K562 (cell line): Measurements from ENCODE around the gene RPH3AL. TPM values are rescaled to one million over a fixed set of nuclear protein-coding genes. Genes with fewer than 3 reads are reported as not detected.

Source experiments
- ATAC-seq: fragments of 200-7000 bp; cut with Tn5 transposase; 3 replicates; pipeline ENCODE4 v1.9.1; 2020; ENCODE audit warnings: moderate library complexity
- BruUV-seq: library from RNA; stranded (reverse); fragments of 400-500 nt; replicated peaks from 2 replicates; lab custom pipeline; 2021; lab: Mats Ljungman, UMichigan
- CTCF ChIA-PET: fragments of 300-600 bp; formaldehyde crosslinking; extraction: SDS; loops from one replicate; lab custom pipeline; 2021; ENCODE audit warnings: low intra/inter-chr PET ratio; lab: Yijun Ruan, JAX
- POLR2A ChIA-PET: fragments of 300-600, 350-650 bp; sonication (Branson Sonifier 250); formaldehyde crosslinking; extraction: SDS; loops from one replicate; lab custom pipeline; 2021; ENCODE audit warnings: antibody characterized with exemption, inconsistent platforms; lab: Yijun Ruan, JAX
- DNase-seq, 4 experiments: peaks; one replicate each; pipeline versions ENCODE4 v3.0.0 to v3.0.0-alpha.2; 2011 to 2018; ENCODE audit warnings: low spot score in 3 of 4, mixed read lengths in 3 of 4; ENCODE audit errors: extremely low read depth in 1 of 4
- FAIRE-seq: peaks from 2 replicates; lab custom pipeline; 2011; peaks lifted over from hg19 to GRCh38; lab: Jason Lieb, UNC
- H2AFZ ChIP-seq: 2 replicates; pipeline ENCODE4 v1.6.0; 2011; ENCODE audit warnings: low read depth, low read length, control low read depth, inconsistent platforms
- H3K27ac ChIP-seq: fragments of 200-600 bp; 3 replicates; pipeline ENCODE4 v1.8.0; 2011; ENCODE audit warnings: low read depth, mild to moderate bottlenecking, control low read depth, inconsistent platforms, low read length, moderate library complexity, mixed read lengths; ENCODE audit errors: extremely low read depth
- H3K27me3 ChIP-seq, 2 experiments: fragments of 300-600 bp in 1 of 2; 2 replicates in 1 of 2; 3 replicates in 1 of 2; pipeline versions ENCODE4 v1.6.0 to v1.8.0; 2011; ENCODE audit warnings: inconsistent platforms in 2 of 2, low read length in 2 of 2, mild to moderate bottlenecking in 1 of 2, mixed read lengths in 1 of 2, moderate library complexity in 1 of 2; ENCODE audit not compliant: control insufficient read depth in 2 of 2, insufficient read depth in 2 of 2
- H3K36me3 ChIP-seq: fragments of 300-600 bp; 3 replicates; pipeline ENCODE4 v1.8.0; 2011; ENCODE audit warnings: mild to moderate bottlenecking, low read length, inconsistent platforms; ENCODE audit not compliant: control insufficient read depth, insufficient read depth
- H3K4me1 ChIP-seq, 2 experiments: fragments of 200-600 bp in 1 of 2; replicated peaks in 1 of 2; 2 replicates in 1 of 2; 3 replicates in 1 of 2; pipeline versions ENCODE4 v1.5.1 to v1.8.0; 2011; ENCODE audit warnings: inconsistent platforms in 2 of 2, low read length in 2 of 2, mild to moderate bottlenecking in 1 of 2, mixed read lengths in 1 of 2, moderate library complexity in 1 of 2; ENCODE audit not compliant: control insufficient read depth in 2 of 2, insufficient read depth in 2 of 2
- H3K4me2 ChIP-seq: 2 replicates; pipeline ENCODE4 v1.6.1; 2011; ENCODE audit warnings: low read length, control low read depth, inconsistent platforms, mixed read lengths; ENCODE audit not compliant: insufficient read depth
- H3K4me3 ChIP-seq: fragments of 200-600 bp; sonication (generic), shearing (Covaris generic); 2 replicates; pipeline ENCODE4 v1.5.1; 2016; ENCODE audit warnings: control low read depth, inconsistent platforms
- H3K79me2 ChIP-seq: fragments of 200-600 bp; 3 replicates; pipeline ENCODE4 v1.8.0; 2011; ENCODE audit warnings: low read length, inconsistent platforms; ENCODE audit not compliant: control insufficient read depth, insufficient read depth
- H3K9ac ChIP-seq, 2 experiments: 2 replicates each; pipeline versions ENCODE4 v1.6.0 to v1.6.1; 2011; ENCODE audit warnings: low read depth in 2 of 2, low read length in 2 of 2, control low read depth in 1 of 2, inconsistent platforms in 1 of 2, mild to moderate bottlenecking in 1 of 2, mixed read lengths in 1 of 2; ENCODE audit not compliant: insufficient read depth in 1 of 2
- H3K9me1 ChIP-seq: one replicate; pipeline ENCODE4 v1.6.0; 2011; ENCODE audit warnings: inconsistent platforms, mild to moderate bottlenecking, low read length, moderate library complexity; ENCODE audit not compliant: control insufficient read depth, insufficient read depth
- H3K9me3 ChIP-seq: replicated peaks from 2 replicates; pipeline ENCODE4 v1.5.1; 2011; ENCODE audit warnings: low read depth, low read length, inconsistent platforms; ENCODE audit not compliant: control insufficient read depth, insufficient read depth
- H4K20me1 ChIP-seq: replicated peaks from 2 replicates; pipeline ENCODE4 v1.6.1; 2011; ENCODE audit warnings: low read length, inconsistent platforms, mixed read lengths; ENCODE audit not compliant: control insufficient read depth, insufficient read depth
- BDP1 ChIP-seq: IDR thresholded peaks from 3 replicates; pipeline ENCODE4 v1.6.1; 2011; ENCODE audit not compliant: insufficient read length, insufficient read depth
- DDX20 ChIP-seq: fragments of 450-650 bp; IDR thresholded peaks from 2 replicates; pipeline ENCODE4 v1.6.1; 2016; ENCODE audit warnings: missing genetic modification characterization, low read depth, mild to moderate bottlenecking, missing compliant biosample characterization, moderate library complexity
- FOXA1 ChIP-seq: fragments of 450-650 bp; IDR thresholded peaks from 2 replicates; pipeline ENCODE4 v1.6.1; 2016; ENCODE audit warnings: mild to moderate bottlenecking, borderline replicate concordance
- GATAD2A ChIP-seq: fragments of 450-650 bp; IDR thresholded peaks from 2 replicates; pipeline ENCODE4 v1.6.1; 2017
- L3MBTL2 ChIP-seq: fragments of 450-650 bp; IDR thresholded peaks from 2 replicates; pipeline ENCODE4 v1.6.1; 2016; ENCODE audit warnings: mild to moderate bottlenecking, moderate library complexity
- LCOR ChIP-seq: sonication (generic); formaldehyde crosslinking; IDR thresholded peaks from 2 replicates; pipeline ENCODE4 v1.8.0; 2022; ENCODE audit warnings: mild to moderate bottlenecking, missing genetic modification reagents
- POU5F1 ChIP-seq: fragments of 150-350 bp; IDR thresholded peaks from 2 replicates; pipeline ENCODE4 v1.6.1; 2014; ENCODE audit warnings: borderline replicate concordance, low read length, low read depth, mild to moderate bottlenecking; ENCODE audit not compliant: partially characterized antibody
- WGBS: fragments of 100-300 bp; shearing (Covaris generic); methylation state at CpG from one replicate; pipeline ENCODE4 v1.1.6; 2016; ENCODE audit warnings: low coverage, mixed read lengths; ENCODE audit not compliant: insufficient coverage; ENCODE audit errors: missing lambda C conversion rate; 5-methylcytosine and 5-hydroxymethylcytosine counted together
- in situ Hi-C: fragments of 300-500 bp; cut with MboI; formaldehyde crosslinking; loops from 4 replicates; pipeline ENCODE4 v1.15.0; 2018; ENCODE audit warnings: inconsistent platforms, mixed read lengths
- intact Hi-C: fragments of 100-400 bp; cut with micrococcal nuclease; formaldehyde crosslinking; loops from 2 replicates; pipeline ENCODE4 v1.14.2; 2022
- polyA plus RNA-seq, 8 experiments: library from polyadenylated mRNA; depleted of rRNA in 4 of 8; stranded (reverse) in 5 of 8; unstranded in 3 of 8; fragments of >200 nt; fragmentation: Nextera tagmentation in 2 of 8; fragmentation: Illumina TruSeq in 1 of 8; extraction: Ambion mirVana in 2 of 8; extraction: Trizol in 1 of 8; gene quantifications; 2 replicates each; pipeline versions ENCODE4 v1.2.1 to v1.2.3, GENCODE V29; 2011 to 2014; ENCODE audit warnings: inconsistent platforms in 1 of 8, missing spikeins in 1 of 8
- total RNA-seq, 7 experiments: library from RNA; depleted of rRNA in 6 of 7; stranded (reverse); fragments of >200 nt in 6 of 7; fragmentation: Illumina TruSeq in 2 of 7; extraction: Trizol in 2 of 7; gene quantifications; 2 replicates each; pipeline versions ENCODE4 v1.2.1 to v1.2.3, GENCODE V29; 2011 to 2021; ENCODE audit warnings: low replicate concordance in 1 of 7

The RPH3AL gene
- total and polyA plus RNA-seq, 9 of the 15 experiments (the other 6 are each of a cell fraction or from before 2014, with no cell fraction given), result 0.18 to 1.7 (median 0.39) TPM

DNA sequence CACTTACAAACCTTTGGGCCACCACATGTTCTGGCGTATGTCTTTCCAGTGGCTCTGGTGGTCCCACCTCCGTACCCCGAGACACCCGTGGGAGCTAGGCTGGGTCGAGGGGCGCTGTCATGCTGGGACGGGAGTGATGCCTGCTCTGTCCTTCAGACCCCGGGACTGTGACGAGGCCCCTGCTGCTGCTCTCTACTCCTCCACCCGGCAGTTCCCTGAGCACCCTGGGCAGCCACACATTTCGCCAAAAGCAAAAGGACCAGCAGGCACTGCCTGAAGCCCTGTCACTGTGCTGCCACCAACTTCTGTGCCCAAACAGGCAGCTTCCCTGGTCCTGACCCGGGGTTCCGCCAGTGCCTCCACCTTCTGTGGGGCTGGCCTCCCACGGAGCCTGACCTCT, 186.7 kb downstream of the RPH3AL start:
- H3K9me1 ChIP-seq, result no peaks in the 10 kb centered on the region
- H2AFZ ChIP-seq, result no peak overlapping the region
- H3K27ac ChIP-seq, result no peak overlapping the region
- FAIRE-seq, result no peak
- H3K4me1 ChIP-seq, result no peaks in the 10 kb centered on the region
- in situ Hi-C loops, result no loop called here
- TF ChIP-seq FOXA1 (no peak), DDX20 (tag) (no peak), L3MBTL2 (no peak), GATAD2A (no peak), POU5F1 (no peak), LCOR (CRISPR knock-in tag) (no peak), BDP1 (no peak)
- no peaks in the 10 kb centered on the region for H3K36me3 ChIP-seq
- peaks cover 2 to 30% of the 10 kb centered on the region in 2 experiments; a peak in 3 of 5 replicates for H3K27me3 ChIP-seq
- no peak overlapping the region for H3K4me3 ChIP-seq
- intact Hi-C loops, result no loop called here
- DNase-seq, result no peak
- no peak overlapping the region for H3K4me2 ChIP-seq
- no TSS peak for BruUV-seq
- POLR2A ChIA-PET, result no interaction called here
- WGBS, result 2% methylated on average over 14 of the region's 14 CpGs
- no peaks in the 10 kb centered on the region for H4K20me1 ChIP-seq
- no peaks in the 10 kb centered on the region for H3K9me3 ChIP-seq
- CTCF ChIA-PET, result no interaction called here
- H3K9ac ChIP-seq, result no peak overlapping the region
- ATAC-seq, result no peak
- no peaks in the 10 kb centered on the region for H3K79me2 ChIP-seq
